ENCODE results near the gene OOSP4B.

DNA sequence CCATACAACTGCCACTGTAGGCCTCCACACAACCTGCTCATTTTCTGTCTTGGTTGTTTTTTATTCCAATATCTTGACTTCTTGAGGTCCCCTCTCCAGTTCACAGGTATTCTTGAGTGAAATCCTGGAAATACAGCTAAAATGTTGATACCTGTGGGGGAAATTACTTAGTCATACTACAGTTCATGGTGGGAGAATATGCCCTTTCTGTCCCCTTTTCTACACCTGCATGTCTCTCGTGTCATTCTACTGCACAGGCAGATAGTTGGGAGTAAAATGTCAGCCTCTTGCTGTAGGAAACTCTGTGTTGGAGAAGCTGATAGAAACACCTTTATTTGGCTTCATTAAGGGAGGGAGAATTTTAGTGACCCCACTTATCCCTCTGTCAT lies 48.6 kb upstream of the OOSP4B start:
- TF ChIP-seq, protein P1, sequence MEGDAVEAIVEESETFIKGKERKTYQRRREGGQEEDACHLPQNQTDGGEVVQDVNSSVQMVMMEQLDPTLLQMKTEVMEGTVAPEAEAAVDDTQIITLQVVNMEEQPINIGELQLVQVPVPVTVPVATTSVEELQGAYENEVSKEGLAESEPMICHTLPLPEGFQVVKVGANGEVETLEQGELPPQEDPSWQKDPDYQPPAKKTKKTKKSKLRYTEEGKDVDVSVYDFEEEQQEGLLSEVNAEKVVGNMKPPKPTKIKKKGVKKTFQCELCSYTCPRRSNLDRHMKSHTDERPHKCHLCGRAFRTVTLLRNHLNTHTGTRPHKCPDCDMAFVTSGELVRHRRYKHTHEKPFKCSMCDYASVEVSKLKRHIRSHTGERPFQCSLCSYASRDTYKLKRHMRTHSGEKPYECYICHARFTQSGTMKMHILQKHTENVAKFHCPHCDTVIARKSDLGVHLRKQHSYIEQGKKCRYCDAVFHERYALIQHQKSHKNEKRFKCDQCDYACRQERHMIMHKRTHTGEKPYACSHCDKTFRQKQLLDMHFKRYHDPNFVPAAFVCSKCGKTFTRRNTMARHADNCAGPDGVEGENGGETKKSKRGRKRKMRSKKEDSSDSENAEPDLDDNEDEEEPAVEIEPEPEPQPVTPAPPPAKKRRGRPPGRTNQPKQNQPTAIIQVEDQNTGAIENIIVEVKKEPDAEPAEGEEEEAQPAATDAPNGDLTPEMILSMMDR (IDR thresholded peaks at IDR 0.05), result no peak
- no peak for TF ChIP-seq POLR2A (IDR thresholded peaks at IDR 0.05)
